Fibroblast of mammary gland (primary cell): ENCODE data around the gene PCSK6.

Experiments
- DNase-seq: peaks from one replicate; pipeline ENCODE4 v3.0.0-alpha.2; 2010; ENCODE audit warnings: low read depth
- H3K4me3 ChIP-seq: 2 replicates; pipeline ENCODE4 v1.5.1; 2011; ENCODE audit warnings: low read depth, mild to moderate bottlenecking, low read length, moderate library complexity; ENCODE audit not compliant: control insufficient read depth
- CTCF ChIP-seq: conservative IDR thresholded peaks from 2 replicates; pipeline ENCODE4 v1.5.1; 2011; ENCODE audit warnings: low read depth, low read length, inconsistent platforms; ENCODE audit not compliant: control insufficient read depth, insufficient read depth

Gene PCSK6

GRCh38 chr15:101482526-101483371 is 6.8 kb downstream of the PCSK6 start:
- TF ChIP-seq CTCF, result no peak
- no peak for DNase-seq
- no peak overlapping the region for H3K4me3 ChIP-seq

GRCh38 chr15:101481917-101482525 is 7.5 kb downstream of the PCSK6 start:
- no peak overlapping the region for H3K4me3 ChIP-seq
- no peak for DNase-seq

DNA sequence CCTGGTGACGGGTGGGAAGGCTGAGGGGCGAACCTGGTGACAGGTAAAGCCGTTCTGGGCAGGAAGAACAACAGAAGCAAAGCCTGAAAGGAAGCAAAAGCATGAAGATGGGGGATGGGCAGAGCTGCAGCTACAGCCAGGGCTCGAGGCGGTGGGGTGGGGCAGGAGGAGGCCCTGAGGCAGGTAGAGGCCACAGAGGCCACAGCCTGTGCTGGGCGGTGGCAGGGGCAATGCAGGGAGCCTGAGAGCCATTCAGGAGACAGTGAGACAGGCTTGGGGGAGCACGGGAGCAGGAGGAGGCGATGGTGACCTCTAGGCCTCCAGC is 8.2 kb downstream of the PCSK6 start:
- TF ChIP-seq CTCF, result no peak
- DNase-seq, result no peak

More at GRCh38 chr15:101481917-101482525, 7.5 kb downstream of the PCSK6 start:
- no peak for TF ChIP-seq CTCF

GRCh38 chr15:101480613-101481380 is 8.7 kb downstream of the PCSK6 start:
- no peak for TF ChIP-seq CTCF
- DNase-seq, result no peak
- H3K4me3 ChIP-seq, result no peak overlapping the region

More for the DNA sequence above, 8.2 kb downstream of the PCSK6 start:
- H3K4me3 ChIP-seq, result no peak overlapping the region

DNA sequence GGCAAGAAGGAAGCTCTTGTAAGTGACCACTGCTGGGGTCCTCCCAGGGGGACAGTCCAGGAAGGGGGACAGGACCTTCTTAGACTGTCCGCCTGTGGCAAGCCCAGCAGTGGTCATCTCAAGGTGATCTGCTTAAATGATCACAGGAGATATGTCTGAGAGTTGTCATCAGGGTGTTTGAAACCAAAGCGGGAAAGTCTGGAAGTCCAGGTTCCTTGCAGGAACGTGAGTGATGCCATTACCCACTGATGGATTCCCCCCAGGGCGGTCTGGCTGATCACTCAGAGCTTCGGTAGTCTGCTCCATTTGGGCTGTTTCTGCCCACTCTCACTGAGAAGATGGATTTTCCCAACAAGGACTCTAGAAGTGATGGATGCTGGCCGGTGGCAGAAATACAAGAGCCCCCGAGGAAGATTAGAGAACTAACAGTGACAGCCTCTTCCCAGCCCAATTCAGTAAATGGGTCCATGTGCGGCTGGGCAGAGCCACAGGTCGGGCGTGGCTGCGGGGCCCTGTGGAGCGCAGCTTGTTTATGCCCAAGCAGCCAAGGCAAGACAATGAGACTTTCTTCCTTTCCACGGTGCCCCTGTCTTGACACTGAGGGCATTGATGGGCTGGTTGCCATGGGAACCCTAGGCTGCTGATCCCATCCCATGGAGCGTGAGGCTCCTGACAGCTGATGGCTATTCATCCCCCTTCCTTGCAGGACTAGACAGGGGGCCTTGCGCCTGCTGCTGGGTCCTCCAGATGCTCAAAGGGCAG is 9.5 kb downstream of the PCSK6 start:
- H3K4me3 ChIP-seq, result no peak overlapping the region
- no peak for DNase-seq
- TF ChIP-seq CTCF, result no peak

GRCh38 chr15:101479342-101479845 is 10.1 kb downstream of the PCSK6 start:
- no peak overlapping the region for H3K4me3 ChIP-seq
- TF ChIP-seq CTCF, result no peak
- no peak for DNase-seq
